Gastrocnemius medialis (tissue), 4 donors: Measurements from ENCODE around the gene NR5A1.

Source experiments
- POLR2A ChIP-seq, 2 donors: fragments of 450-650 bp; IDR thresholded peaks; one replicate each; pipeline ENCODE4 v1.6.1; 2017; ENCODE audit warnings: antibody characterized with exemption in 2 of 2, mild to moderate bottlenecking in 2 of 2, moderate library complexity in 2 of 2
- TF ChIP-seq, protein P1 (sequence below), 5 experiments: fragments of 450-650 bp in 3 of 5; fragments of 200-600 bp in 2 of 5; sonication (generic) in 2 of 5; IDR thresholded peaks in 4 of 5; conservative IDR thresholded peaks in 1 of 5; 1 replicate in 4 of 5; 2 replicates in 1 of 5; pipeline ENCODE4 v1.5.1; 2016 to 2019; ENCODE audit warnings: antibody characterized with exemption in 5 of 5, mild to moderate bottlenecking in 3 of 5, moderate library complexity in 3 of 5

DNA sequence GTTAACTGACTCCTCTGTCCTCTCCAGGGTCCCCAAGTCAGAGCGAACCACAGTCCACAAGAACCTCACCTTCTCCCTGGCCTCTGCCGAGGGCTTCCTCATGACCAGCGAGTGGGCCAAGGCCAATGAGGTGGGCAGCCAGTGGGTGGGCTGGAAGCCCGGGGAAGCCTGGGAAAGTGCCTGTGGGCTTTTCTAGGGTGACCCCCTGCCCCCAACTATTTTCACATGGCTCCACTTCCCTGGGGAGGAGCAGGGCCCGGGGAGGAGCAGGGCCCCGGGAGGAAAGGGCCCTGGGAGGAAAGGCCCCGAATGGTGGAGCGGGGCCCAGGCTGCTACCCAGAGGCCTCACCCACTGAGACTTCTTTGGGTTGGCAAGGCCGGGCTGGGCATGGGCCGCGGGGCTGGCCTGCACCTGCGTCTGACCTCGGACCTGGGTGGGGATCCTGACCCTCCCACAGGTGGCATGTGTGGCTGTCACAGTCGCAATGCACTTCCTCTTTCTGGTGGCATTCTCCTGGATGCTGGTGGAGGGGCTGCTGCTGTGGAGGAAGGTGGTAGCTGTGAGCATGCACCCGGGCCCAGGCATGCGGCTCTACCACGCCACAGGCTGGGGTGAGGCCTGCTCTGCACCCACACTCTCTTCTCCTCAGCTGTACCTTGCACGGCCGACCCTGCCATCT lies 39.0 kb downstream of the NR5A1 start:
- TF ChIP-seq, protein P1, sequence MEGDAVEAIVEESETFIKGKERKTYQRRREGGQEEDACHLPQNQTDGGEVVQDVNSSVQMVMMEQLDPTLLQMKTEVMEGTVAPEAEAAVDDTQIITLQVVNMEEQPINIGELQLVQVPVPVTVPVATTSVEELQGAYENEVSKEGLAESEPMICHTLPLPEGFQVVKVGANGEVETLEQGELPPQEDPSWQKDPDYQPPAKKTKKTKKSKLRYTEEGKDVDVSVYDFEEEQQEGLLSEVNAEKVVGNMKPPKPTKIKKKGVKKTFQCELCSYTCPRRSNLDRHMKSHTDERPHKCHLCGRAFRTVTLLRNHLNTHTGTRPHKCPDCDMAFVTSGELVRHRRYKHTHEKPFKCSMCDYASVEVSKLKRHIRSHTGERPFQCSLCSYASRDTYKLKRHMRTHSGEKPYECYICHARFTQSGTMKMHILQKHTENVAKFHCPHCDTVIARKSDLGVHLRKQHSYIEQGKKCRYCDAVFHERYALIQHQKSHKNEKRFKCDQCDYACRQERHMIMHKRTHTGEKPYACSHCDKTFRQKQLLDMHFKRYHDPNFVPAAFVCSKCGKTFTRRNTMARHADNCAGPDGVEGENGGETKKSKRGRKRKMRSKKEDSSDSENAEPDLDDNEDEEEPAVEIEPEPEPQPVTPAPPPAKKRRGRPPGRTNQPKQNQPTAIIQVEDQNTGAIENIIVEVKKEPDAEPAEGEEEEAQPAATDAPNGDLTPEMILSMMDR (IDR thresholded peaks at IDR 0.05 in 4 of 5, conservative IDR thresholded peaks at IDR 0.05 in 1 of 5), result no peak
- no peak for TF ChIP-seq POLR2A (IDR thresholded peaks at IDR 0.05)
